HG03097 (cell line): ENCODE measurements around the gene TPM2.
A peak's percentile ranks its signal among the peaks of the same experiment; 100 is the strongest.

Experiments
- ATAC-seq: cut with Tn5 transposase; IDR thresholded peaks from one replicate; pipeline ENCODE4 v1.9.1; 2021; ENCODE audit not compliant: unreplicated experiment, low FRiP score

Gene TPM2

GRCh38 chr9:35689542-35690293, at the start of gene TPM2:
TPM2 (minus strand) TSS chr9:35689925; CDS start chr9:35689817, 108 bp downstream.
- no peak for ATAC-seq

GRCh38 chr9:35738924-35739323, 49.2 kb upstream of the TPM2 start:
- ATAC-seq: no peak

GRCh38 chr9:35738186-35738585, 48.5 kb upstream of the TPM2 start:
- ATAC-seq: no peak

GRCh38 chr9:35737143-35737542, 47.4 kb upstream of the TPM2 start:
- no peak for ATAC-seq

GRCh38 chr9:35736201-35736633, 46.5 kb upstream of the TPM2 start:
- ATAC-seq: no peak

GRCh38 chr9:35734096-35734495, 44.4 kb upstream of the TPM2 start:
- no peak for ATAC-seq

GRCh38 chr9:35732800-35733541, 43.2 kb upstream of the TPM2 start:
- peak; percentile 1 for ATAC-seq

- ATAC-seq: peak; percentile 74
These were observed 42.6 kb upstream of the TPM2 start, which contains the start of the genes CREB3 and TLN1 for GRCh38 chr9:35732185-35732799. CREB3 (plus strand) TSS chr9:35732666; CDS start chr9:35732773, 107 bp downstream. TLN1 (minus strand) TSS chr9:35732195; CDS start chr9:35725694, 6,501 bp downstream.

- ATAC-seq: no peak
These were observed 41.9 kb upstream of the TPM2 start for GRCh38 chr9:35731415-35732184.

GRCh38 chr9:35730486-35730854, 40.7 kb upstream of the TPM2 start:
- no peak for ATAC-seq

GRCh38 chr9:35729700-35730485, 40.2 kb upstream of the TPM2 start:
- ATAC-seq: no peak

GRCh38 chr9:35729101-35729500, 39.4 kb upstream of the TPM2 start:
- no peak for ATAC-seq

GRCh38 chr9:35728041-35728971, 38.6 kb upstream of the TPM2 start:
- ATAC-seq: no peak

- no peak for ATAC-seq
These were observed 37.9 kb upstream of the TPM2 start for GRCh38 chr9:35727676-35728040.

GRCh38 chr9:35726931-35727330, 37.2 kb upstream of the TPM2 start:
- no peak for ATAC-seq

- ATAC-seq: no peak
These were observed 35.6 kb upstream of the TPM2 start for GRCh38 chr9:35725362-35725761.

- no peak for ATAC-seq
These were observed 34.2 kb upstream of the TPM2 start for GRCh38 chr9:35723908-35724307.

GRCh38 chr9:35723426-35723825, 33.7 kb upstream of the TPM2 start:
- ATAC-seq: no peak

- ATAC-seq: no peak
These were observed 29.8 kb upstream of the TPM2 start for GRCh38 chr9:35719546-35719945.
